HPDE6-E6E7 (cell line): ENCODE data around the gene KCTD11.
A peak's percentile ranks its signal among the peaks of the same experiment; 100 is the strongest.

Experiments used
- DNase-seq: peaks from one replicate; pipeline ENCODE4 v3.0.0; 2011; ENCODE audit warnings: missing footprints; ENCODE audit errors: extremely low spot score

KCTD11 gene

GRCh38 chr17:7351665-7352502 is at the start of gene KCTD11:
Gene KCTD11 (plus strand): TSS chr17:7352162.
- DNase-seq = peak; percentile 82

GRCh38 chr17:7304179-7304578 is 47.8 kb upstream of the KCTD11 start:
- DNase-seq = no peak

GRCh38 chr17:7306911-7307685 is 44.9 kb upstream of the KCTD11 start, which contains the start of gene EIF5A:
Gene EIF5A (plus strand): TSS chr17:7307628. CDS start chr17:7309636, 2,008 bp downstream.
- peak; percentile 99 for DNase-seq

- DNase-seq = no peak
Observed at GRCh38 chr17:7307686-7308624, 44.0 kb upstream of the KCTD11 start.

DNA sequence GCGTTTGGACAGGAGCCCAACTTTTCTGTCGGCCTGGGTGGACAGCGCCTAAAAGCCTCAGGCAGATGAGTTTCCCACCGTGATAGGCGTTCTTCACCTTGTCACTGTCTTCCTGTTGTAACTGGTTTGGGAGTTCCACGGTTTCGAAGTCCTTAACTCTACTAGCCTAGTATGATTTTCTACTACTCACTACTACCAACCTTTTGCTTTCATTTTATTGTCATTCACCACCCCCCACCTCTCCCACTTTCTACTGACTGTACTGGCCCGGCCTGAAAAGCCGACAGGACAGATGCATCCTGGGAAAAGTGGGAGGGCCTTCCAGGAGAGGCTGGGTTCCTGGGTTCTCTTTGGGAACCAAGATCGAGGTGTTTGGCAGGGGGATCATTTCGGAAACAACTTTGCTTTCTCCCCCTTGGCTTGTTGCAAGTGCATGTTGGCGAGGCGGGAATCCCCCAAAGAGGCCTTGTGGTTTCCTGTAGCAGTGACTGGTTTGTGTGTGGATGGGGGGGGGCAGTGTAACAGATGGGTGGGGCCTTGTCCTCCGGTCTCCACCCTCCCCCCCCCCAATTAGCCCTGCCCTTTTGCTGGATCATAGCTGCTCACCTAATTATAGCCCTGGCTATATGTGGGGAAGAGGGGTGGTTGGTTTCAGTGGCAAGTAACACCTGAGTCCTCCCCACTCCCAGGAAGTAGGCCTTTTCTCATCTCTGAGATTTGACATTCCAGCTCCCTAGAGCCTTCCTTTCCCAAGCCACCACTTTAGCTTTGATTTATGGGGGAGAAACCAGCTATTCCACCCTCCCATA is 43.1 kb upstream of the KCTD11 start:
- peak; percentile 84 for DNase-seq

GRCh38 chr17:7309628-7310027 is 42.3 kb upstream of the KCTD11 start:
- no peak for DNase-seq

DNA sequence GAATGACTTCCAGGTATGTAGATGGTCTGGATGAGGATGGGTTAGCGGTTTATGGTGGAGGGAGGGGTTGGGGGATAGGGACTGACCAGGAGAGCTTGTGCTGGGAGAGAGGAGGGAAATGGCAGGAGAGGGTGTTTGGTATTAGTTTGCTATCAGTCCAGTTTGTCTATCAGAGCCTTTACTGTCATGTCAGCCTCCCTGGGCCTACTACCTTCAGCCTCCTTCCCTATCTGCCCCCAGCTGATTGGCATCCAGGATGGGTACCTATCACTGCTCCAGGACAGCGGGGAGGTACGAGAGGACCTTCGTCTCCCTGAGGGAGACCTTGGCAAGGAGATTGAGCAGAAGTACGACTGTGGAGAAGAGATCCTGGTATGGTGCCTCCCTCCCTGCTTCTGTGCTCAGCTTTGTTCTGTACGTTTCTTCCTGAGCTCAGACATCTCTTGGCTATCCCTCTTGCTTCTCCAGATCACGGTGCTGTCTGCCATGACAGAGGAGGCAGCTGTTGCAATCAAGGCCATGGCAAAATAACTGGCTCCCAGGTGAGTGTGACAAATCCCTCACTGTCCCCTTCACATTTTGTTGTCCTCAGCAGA is 40.8 kb upstream of the KCTD11 start:
- no peak for DNase-seq

DNA sequence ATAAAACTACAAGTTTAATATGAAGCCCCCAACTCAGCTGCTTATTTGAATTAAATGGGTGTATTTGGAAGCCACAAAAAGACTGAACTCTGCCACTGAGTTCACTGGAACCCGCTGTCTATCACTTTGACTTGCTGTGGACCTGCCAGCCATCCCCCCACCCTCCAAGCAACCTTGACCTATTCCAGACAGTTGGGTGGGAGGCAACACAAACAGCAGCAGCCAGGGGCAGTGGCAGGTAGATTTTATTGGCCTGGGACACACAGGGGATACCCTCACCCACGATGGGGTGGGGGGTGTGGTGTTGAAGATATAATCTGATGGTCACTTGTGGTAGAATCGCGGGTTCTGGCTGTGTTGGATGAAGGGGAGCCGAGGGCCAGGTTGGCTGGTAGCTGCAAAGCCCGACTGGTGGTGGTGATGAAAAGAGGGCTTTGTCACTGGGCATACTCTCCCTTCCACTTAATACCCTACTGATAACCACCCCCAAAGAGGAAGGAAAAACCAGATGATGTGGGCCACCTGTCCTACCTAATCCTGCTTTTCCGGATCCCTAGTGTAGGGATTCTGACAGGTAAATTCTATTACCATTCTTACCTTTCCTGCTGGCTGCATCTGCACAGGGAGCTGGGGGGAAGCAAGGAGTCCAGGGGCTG is 39.4 kb upstream of the KCTD11 start:
- no peak for DNase-seq

GRCh38 chr17:7313088-7313889 is 38.7 kb upstream of the KCTD11 start:
- no peak for DNase-seq

DNA sequence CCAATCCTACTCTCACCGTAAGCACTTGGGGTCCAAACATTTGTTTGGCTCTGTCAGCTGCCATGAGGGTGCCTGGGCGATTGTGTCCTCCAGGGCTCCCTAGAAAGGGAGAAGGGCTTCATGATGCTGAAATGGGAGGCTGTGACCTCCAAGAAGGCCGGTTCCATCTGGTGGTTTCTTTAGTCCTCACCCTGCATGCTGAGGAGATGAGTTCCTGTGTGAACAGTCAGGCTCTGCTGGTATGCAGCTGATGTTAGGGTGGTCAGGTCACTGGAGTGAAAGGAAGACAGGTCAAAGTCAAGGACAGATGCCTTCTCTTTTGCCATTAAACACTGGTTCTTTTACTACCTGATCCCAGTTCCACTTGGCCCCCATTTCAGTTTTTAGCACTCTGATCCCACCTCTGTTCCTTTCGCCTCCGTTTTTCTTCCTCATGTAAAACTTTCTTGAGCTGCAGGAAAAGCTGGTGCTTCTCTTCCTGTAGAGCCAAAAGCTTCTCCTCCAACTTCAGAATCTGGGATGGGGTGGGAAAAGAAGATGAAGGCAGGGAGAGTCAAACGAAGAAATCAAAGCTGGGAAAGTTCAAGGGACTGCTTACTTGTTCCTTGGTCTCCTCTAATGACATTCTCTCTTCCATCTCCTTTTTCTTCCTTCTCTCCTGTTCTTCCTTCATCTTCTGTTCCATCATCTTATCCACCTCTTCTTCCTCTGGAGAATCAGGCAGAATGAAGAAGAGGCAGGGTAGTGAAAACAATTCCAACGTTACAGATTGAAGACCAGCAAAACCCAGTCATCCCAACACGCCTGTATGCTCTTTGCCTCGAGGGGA is 37.9 kb upstream of the KCTD11 start:
- DNase-seq = no peak

- DNase-seq = peak; percentile 94
Observed at GRCh38 chr17:7314719-7315569, 37.0 kb upstream of the KCTD11 start, which contains the start of gene GPS2. Gene GPS2 (minus strand): TSS chr17:7315360. CDS start chr17:7315052, 308 bp downstream.

DNA sequence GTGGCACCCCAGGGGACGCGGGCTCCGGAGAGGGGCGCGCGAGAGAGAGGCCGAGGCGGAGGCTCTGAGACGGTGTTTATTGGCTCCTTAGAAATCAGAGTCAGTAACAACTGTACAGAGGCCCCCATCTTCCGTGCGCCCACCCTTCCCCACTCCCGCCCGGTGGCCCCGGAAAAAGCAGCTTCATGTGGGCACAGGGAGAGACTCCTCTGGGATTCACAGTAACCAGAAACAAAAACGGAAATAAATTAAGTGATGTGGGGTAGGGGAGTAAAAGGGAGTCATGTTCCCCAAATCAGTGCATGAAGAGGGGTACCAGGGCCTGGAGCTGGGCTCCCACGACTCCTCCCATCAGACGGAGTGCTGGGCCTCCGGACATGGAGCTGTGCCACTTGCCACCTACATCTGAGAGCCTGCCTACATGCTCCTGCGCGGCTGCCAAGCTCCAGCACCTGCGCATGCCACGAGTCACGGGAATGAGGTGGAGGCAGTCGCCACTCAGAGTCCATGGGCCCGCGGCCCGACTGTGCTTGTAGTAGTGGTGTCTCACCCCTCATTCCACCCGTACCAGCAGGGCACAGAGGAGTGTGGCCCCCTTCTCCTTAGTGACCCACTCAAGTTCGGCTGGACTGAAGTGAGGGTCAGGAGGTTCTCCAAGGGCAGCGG is 36.3 kb upstream of the KCTD11 start:
- DNase-seq = no peak

DNA sequence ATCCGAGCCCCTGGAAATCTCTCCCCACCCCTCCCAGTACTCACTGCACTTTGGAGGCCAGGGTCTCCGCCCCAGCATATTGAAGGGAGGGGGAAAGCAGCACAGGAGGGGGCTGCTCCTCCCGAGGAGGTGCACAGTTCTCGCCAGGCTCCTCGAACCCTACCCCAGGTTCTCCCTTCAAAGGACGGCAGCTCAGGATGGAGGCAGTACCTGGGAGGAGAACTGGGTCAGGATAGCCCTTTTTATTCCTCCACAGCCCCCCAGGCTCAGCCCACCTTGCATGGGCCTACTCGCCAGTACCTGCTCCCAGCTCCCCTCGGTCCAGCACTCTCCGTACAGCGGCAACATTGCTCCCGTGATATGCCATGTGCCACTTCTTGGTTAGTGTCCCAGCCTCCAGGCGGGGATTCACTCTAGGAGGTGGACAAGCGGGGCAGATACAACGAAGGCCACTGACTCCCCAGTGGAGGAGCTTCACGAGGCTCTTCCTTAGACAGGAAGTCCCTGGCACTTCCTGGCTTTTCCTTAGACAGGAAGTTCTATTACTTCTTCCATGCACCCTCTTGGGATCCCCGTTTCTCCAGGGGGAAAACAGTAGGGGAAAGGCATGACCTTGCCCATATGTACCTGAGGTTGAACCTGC is 34.7 kb upstream of the KCTD11 start:
- no peak for DNase-seq

GRCh38 chr17:7318121-7318860 is 33.7 kb upstream of the KCTD11 start:
- no peak for DNase-seq

DNA sequence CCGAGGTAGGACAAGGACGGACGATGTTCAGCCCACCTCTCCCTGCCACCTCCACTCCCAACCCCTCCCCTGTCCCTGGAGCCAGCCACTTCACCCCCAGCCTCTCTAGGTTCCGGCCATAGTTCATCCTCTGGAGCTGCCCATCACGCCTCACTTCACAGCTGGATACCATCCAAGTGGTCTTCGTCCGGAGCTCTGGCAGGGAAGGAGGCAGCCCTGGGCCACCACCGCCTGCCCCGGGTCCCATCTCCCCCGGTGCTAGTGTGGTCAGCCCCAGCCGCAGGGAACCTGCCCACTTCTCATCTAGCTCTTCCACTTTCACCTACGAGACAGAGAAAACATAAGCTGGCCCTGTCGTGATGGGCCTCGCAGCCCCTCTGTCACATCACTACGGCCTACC is 30.5 kb upstream of the KCTD11 start:
- no peak for DNase-seq
